ENCODE results near the gene E2F4.

GRCh38 chr16:67176662-67177061 is 15.3 kb upstream of the E2F4 start:
- TF ChIP-seq SPI1 (IDR thresholded peaks at IDR 0.05; ENCODE audit: borderline replicate concordance, insufficient read depth, low read depth, low read length) = no peak
- TF ChIP-seq, protein P1, sequence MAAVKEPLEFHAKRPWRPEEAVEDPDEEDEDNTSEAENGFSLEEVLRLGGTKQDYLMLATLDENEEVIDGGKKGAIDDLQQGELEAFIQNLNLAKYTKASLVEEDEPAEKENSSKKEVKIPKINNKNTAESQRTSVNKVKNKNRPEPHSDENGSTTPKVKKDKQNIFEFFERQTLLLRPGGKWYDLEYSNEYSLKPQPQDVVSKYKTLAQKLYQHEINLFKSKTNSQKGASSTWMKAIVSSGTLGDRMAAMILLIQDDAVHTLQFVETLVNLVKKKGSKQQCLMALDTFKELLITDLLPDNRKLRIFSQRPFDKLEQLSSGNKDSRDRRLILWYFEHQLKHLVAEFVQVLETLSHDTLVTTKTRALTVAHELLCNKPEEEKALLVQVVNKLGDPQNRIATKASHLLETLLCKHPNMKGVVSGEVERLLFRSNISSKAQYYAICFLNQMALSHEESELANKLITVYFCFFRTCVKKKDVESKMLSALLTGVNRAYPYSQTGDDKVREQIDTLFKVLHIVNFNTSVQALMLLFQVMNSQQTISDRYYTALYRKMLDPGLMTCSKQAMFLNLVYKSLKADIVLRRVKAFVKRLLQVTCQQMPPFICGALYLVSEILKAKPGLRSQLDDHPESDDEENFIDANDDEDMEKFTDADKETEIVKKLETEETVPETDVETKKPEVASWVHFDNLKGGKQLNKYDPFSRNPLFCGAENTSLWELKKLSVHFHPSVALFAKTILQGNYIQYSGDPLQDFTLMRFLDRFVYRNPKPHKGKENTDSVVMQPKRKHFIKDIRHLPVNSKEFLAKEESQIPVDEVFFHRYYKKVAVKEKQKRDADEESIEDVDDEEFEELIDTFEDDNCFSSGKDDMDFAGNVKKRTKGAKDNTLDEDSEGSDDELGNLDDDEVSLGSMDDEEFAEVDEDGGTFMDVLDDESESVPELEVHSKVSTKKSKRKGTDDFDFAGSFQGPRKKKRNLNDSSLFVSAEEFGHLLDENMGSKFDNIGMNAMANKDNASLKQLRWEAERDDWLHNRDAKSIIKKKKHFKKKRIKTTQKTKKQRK (IDR thresholded peaks at IDR 0.05; ENCODE audit: low read depth, low read length) = no peak
- no peak for TF ChIP-seq ZNF687 (IDR thresholded peaks at IDR 0.05)
- no peak for TF ChIP-seq POLR2AphosphoS5 (IDR thresholded peaks at IDR 0.05; ENCODE audit: low read length)
- TF ChIP-seq YY1 (IDR thresholded peaks at IDR 0.05; ENCODE audit: low read depth, low read length) = no peak
- no peak for TF ChIP-seq POU2F2 (IDR thresholded peaks at IDR 0.05; ENCODE audit: borderline replicate concordance, low read depth, low read length)
- TF ChIP-seq CTCF (IDR thresholded peaks at IDR 0.05 in 2 of 3, conservative IDR thresholded peaks at IDR 0.05 in 1 of 3; ENCODE audit: control insufficient read depth in 2 of 3, extremely low read depth in 1 of 3, insufficient read depth in 1 of 3, low read depth in 3 of 3, low read length in 3 of 3) = no peak
- TF ChIP-seq HDAC6 (IDR thresholded peaks at IDR 0.05; ENCODE audit: unreplicated experiment) = no peak
- TF ChIP-seq TCF12 (IDR thresholded peaks at IDR 0.05; ENCODE audit: low read depth, low read length) = no peak
- no peak for TF ChIP-seq BCL3 (IDR thresholded peaks at IDR 0.05; ENCODE audit: borderline replicate concordance, insufficient read depth, low read depth, low read length, poor library complexity, severe bottlenecking)
- no peak for TF ChIP-seq ETV6 (conservative IDR thresholded peaks at IDR 0.05 in 1 of 2, IDR thresholded peaks at IDR 0.05 in 1 of 2; ENCODE audit: borderline replicate concordance in 1 of 2, low read depth in 1 of 2)
- no peak for TF ChIP-seq SREBF2 (IDR thresholded peaks at IDR 0.05; ENCODE audit: low read length)
